Activated CD4-positive, alpha-beta T cell treated with anti-CD3 and anti-CD28 coated beads for 36 hours (primary cell): ENCODE measurements around the gene AASDH. TPM values are rescaled to one million over a fixed set of nuclear protein-coding genes. Genes with fewer than 3 reads are reported as not detected.

ENCODE experiments used
- ATAC-seq: fragments of 200-7000 bp; cut with Tn5 transposase; one replicate; pipeline ENCODE4 v1.10.0; 2021; ENCODE audit warnings: mild to moderate bottlenecking, moderate library complexity
- CTCF ChIA-PET: fragments of 350-600 bp; sonication (Branson Sonifier 250); formaldehyde crosslinking; loops from one replicate; lab custom pipeline; 2021; ENCODE audit warnings: antibody characterized with exemption; lab: Charles Lee
- POLR2A ChIA-PET: fragments of 350-600 bp; sonication (Branson Sonifier 250); formaldehyde crosslinking; loops from one replicate; lab custom pipeline; 2021; ENCODE audit warnings: antibody characterized with exemption, inconsistent platforms; lab: Charles Lee
- DNase-seq: peaks from one replicate; pipeline ENCODE4 v3.0.0-alpha.2; 2020
- H3K27ac Mint-ChIP-seq: one replicate; pipeline ENCODE4 v1.8.0; 2021; ENCODE audit warnings: mixed read lengths
- H3K27me3 Mint-ChIP-seq: one replicate; pipeline ENCODE4 v1.8.0; 2021; ENCODE audit warnings: mixed read lengths
- H3K36me3 Mint-ChIP-seq: one replicate; pipeline ENCODE4 v1.8.0; 2021; ENCODE audit warnings: low read depth, mixed read lengths
- H3K4me1 Mint-ChIP-seq: one replicate; pipeline ENCODE4 v1.8.0; 2021; ENCODE audit warnings: mixed read lengths
- H3K4me3 Mint-ChIP-seq: one replicate; pipeline ENCODE4 v1.8.0; 2021; ENCODE audit warnings: mild to moderate bottlenecking, moderate library complexity, mixed read lengths
- H3K9me3 Mint-ChIP-seq: one replicate; pipeline ENCODE4 v1.8.0; 2021; ENCODE audit warnings: low read depth, mixed read lengths
- intact Hi-C, 2 experiments: fragments of 100-400 bp; cut with DNase I in 1 of 2; cut with micrococcal nuclease in 1 of 2; formaldehyde crosslinking; loops; one replicate each; pipeline versions ENCODE4 v1.14.2 to v1.15.1; 2022 to 2024; cut with DNase I, micrococcal nuclease
- total RNA-seq, 2 experiments: library from RNA; stranded (reverse); gene quantifications; one replicate each; pipeline ENCODE4 v1.2.3, GENCODE V29; 2021

AASDH gene
- total RNA-seq, 2 experiments from 2014 or later = 13.3 to 16.4 TPM

GRCh38 chr4:56317749-56318148, 69.5 kb downstream of the AASDH start:
- peaks cover 2% of the 10 kb centered on the region for H3K4me1 Mint-ChIP-seq
- no peak overlapping the region for H3K4me3 Mint-ChIP-seq
- no peaks in the 10 kb centered on the region for H3K9me3 Mint-ChIP-seq
- no peak overlapping the region for H3K27ac Mint-ChIP-seq
- DNase-seq (no peak), ATAC-seq (no peak)
- intact Hi-C loops = no loop called here
- H3K27me3 Mint-ChIP-seq = peaks cover 2% of the 10 kb centered on the region
- CTCF ChIA-PET = no interaction called here
- no peaks in the 10 kb centered on the region for H3K36me3 Mint-ChIP-seq
- POLR2A ChIA-PET = no interaction called here

- CTCF ChIA-PET = interaction anchor here (1.0 kb wide), 1 partner anchor 160 kb away, joined by 3 read pairs; no protein-coding TSS in a partner anchor
These were observed 71.2 kb downstream of the AASDH start for GRCh38 chr4:56316011-56316650.

DNA sequence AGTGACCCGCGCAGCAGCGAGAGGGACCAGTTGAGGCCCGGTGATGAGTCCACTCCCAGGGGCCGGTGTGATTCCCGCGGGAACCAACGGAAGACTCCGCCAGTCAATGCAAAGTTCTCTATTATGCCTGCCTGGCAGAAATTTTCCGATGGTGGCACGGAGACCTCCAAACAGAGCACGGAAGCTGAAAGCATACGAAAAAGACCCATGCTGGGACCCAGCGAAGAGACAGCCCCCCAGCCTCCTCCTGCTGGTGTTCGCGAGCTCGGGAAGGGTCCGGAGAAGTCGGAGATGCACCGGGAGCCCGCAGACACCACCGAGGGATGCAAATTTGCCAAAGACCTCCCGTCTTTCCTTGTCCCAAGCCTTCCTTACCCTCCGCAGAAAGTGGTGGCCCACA, 71.7 kb downstream of the AASDH start:
- intact Hi-C loops = no loop called here
- Mint-ChIP-seq H3K27ac (no peak overlapping the region), H3K9me3 (no peaks in the 10 kb centered on the region), H3K27me3 (peaks cover 2% of the 10 kb centered on the region), H3K4me3 (no peak overlapping the region), H3K4me1 (no peaks in the 10 kb centered on the region), H3K36me3 (no peaks in the 10 kb centered on the region)
- CTCF ChIA-PET = no interaction called here
- DNase-seq (no peak), ATAC-seq (no peak)
- POLR2A ChIA-PET = no interaction called here

More at GRCh38 chr4:56316011-56316650, 71.2 kb downstream of the AASDH start:
- Mint-ChIP-seq H3K27me3 (peaks cover 2% of the 10 kb centered on the region), H3K36me3 (no peaks in the 10 kb centered on the region), H3K27ac (no peak overlapping the region), H3K9me3 (no peaks in the 10 kb centered on the region), H3K4me3 (no peak overlapping the region), H3K4me1 (no peaks in the 10 kb centered on the region)
- ATAC-seq (no peak), DNase-seq (no peak)
- POLR2A ChIA-PET = no interaction called here
- intact Hi-C loops = no loop called here

DNA sequence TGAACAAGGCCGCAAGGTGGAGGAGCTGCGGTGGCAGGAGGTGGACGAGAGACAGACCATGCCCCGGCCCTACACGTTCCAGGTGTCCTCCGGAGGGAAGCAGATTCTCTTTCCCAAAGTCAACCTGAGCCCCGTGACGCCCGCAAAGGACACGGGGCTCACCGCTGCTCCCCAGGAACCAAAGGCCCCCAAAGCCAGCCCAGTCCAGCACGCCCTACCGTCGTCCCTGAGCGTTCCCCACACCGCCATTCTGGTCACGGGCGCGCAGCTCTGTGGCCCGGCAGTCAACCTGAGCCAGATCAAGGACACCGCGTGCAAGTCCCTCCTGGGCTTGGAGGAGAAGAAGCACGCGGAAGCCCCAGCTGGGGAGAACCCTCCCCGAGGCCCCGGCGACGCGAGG, 72.2 kb downstream of the AASDH start:
- CTCF ChIA-PET = no interaction called here
- POLR2A ChIA-PET = no interaction called here
- no peaks in the 10 kb centered on the region for H3K9me3 Mint-ChIP-seq
- ATAC-seq (no peak), DNase-seq (no peak)
- H3K27ac Mint-ChIP-seq = no peak overlapping the region
- no peaks in the 10 kb centered on the region for H3K36me3 Mint-ChIP-seq
- peaks cover 2% of the 10 kb centered on the region for H3K27me3 Mint-ChIP-seq
- H3K4me1 Mint-ChIP-seq = no peaks in the 10 kb centered on the region
- intact Hi-C loops = no loop called here
- H3K4me3 Mint-ChIP-seq = no peak overlapping the region

DNA sequence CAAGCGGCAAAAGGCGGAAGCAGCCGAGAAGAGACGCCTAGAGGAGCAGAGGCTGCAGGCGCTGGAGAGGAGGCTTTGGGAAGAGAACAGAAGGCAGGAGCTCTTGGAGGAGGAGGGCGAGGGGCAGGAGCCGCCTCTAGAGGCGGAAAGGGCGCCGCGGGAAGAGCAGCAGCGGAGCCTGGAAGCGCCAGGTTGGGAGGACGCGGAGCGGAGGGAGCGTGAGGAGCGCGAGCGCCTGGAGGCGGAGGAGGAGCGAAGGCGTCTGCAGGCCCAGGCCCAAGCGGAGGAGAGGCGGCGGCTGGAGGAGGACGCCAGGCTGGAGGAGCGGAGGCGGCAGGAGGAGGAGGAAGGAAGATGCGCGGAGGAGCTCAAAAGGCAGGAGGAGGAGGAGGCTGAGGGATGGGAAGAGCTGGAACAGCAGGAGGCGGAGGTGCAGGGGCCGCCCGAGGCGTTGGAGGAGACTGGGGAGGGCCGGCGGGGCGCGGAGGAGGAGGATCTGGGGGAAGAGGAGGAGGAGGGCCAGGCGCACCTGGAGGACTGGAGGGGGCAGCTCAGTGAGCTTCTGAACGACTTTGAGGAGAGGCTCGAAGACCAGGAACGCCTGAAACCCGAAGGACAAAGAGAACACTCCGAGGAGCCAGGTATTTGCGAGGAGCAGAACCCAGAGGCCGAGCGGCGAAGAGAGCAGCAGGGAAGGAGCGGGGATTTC, 72.9 kb downstream of the AASDH start:
- H3K27ac Mint-ChIP-seq = no peak overlapping the region
- H3K9me3 Mint-ChIP-seq = no peaks in the 10 kb centered on the region
- ChIA-PET POLR2A (no interaction called here), CTCF (no interaction called here)
- intact Hi-C loops = no loop called here
- ATAC-seq (no peak), DNase-seq (no peak)
- H3K36me3 Mint-ChIP-seq = no peaks in the 10 kb centered on the region
- no peak overlapping the region for H3K4me3 Mint-ChIP-seq
- no peaks in the 10 kb centered on the region for H3K4me1 Mint-ChIP-seq
- H3K27me3 Mint-ChIP-seq = peaks cover 2% of the 10 kb centered on the region

GRCh38 chr4:56313132-56313531, 74.2 kb downstream of the AASDH start:
- DNase-seq (no peak), ATAC-seq (no peak)
- H3K27me3 Mint-ChIP-seq = no peaks in the 10 kb centered on the region
- no peak overlapping the region for H3K27ac Mint-ChIP-seq
- no peaks in the 10 kb centered on the region for H3K4me1 Mint-ChIP-seq
- intact Hi-C loops = no loop called here
- CTCF ChIA-PET = interaction anchor here (0.5 kb wide), 1 partner anchor 9 kb away, joined by 3 read pairs; no protein-coding TSS in a partner anchor
- POLR2A ChIA-PET = no interaction called here
- H3K4me3 Mint-ChIP-seq = no peak overlapping the region
- H3K36me3 Mint-ChIP-seq = no peaks in the 10 kb centered on the region
- H3K9me3 Mint-ChIP-seq = no peaks in the 10 kb centered on the region

- ChIA-PET CTCF (interaction anchor here (1.4 kb wide), 1 partner anchor 11 kb away, joined by 5 read pairs; no protein-coding TSS in a partner anchor), POLR2A (no interaction called here)
- H3K27me3 Mint-ChIP-seq = no peaks in the 10 kb centered on the region
- intact Hi-C loops = no loop called here
- DNase-seq = no peak
- no peak for ATAC-seq
- H3K9me3 Mint-ChIP-seq = no peaks in the 10 kb centered on the region
- H3K4me3 Mint-ChIP-seq = no peak overlapping the region
- no peaks in the 10 kb centered on the region for H3K4me1 Mint-ChIP-seq
- no peaks in the 10 kb centered on the region for H3K36me3 Mint-ChIP-seq
- no peak overlapping the region for H3K27ac Mint-ChIP-seq
These were observed 75.9 kb downstream of the AASDH start for GRCh38 chr4:56311299-56311975.

DNA sequence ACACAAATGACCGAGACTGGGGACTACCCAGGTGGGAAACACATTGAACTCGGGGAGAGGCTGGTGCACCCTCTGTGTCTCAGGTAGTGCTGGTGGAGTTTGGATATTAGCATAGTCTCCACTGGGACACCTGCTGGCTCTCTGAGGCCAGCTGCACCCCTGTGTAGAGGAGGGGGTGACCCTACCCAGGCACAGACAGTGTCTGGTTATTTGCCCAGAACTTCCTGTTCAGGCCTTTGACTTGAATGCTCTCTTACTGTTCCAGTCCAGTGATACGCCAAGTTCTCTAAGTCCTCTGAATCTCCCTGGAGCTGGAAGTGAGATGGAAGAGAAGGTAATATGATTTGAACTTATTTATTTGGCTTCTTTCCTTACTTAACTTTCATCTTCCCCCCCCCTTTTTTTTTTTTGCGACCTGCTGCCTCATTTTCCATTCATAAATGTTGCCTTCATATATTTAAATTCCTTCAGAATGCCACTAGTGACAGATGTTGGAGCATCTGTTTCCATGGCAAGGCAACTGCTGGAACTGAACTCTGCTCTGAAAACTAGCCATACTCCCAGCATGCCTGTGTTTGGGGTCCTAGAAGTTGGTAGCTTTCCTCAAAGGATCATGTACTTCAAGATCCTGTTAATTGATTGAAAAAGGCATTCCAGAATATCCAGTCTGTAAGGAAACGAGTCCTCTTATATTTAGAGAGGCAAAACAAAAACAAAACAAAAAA, 76.7 kb downstream of the AASDH start:
- POLR2A ChIA-PET = no interaction called here
- H3K27me3 Mint-ChIP-seq = no peaks in the 10 kb centered on the region
- H3K36me3 Mint-ChIP-seq = no peaks in the 10 kb centered on the region
- H3K9me3 Mint-ChIP-seq = no peaks in the 10 kb centered on the region
- CTCF ChIA-PET = interaction anchor here (0.6 to 1.4 kb wide), 2 partner anchors 10 to 696 kb away, joined by 3 to 5 read pairs; no protein-coding TSS in a partner anchor
- H3K27ac Mint-ChIP-seq = no peak overlapping the region
- no peak for DNase-seq
- ATAC-seq = no peak
- intact Hi-C loops = no loop called here
- no peak overlapping the region for H3K4me3 Mint-ChIP-seq
- no peaks in the 10 kb centered on the region for H3K4me1 Mint-ChIP-seq

DNA sequence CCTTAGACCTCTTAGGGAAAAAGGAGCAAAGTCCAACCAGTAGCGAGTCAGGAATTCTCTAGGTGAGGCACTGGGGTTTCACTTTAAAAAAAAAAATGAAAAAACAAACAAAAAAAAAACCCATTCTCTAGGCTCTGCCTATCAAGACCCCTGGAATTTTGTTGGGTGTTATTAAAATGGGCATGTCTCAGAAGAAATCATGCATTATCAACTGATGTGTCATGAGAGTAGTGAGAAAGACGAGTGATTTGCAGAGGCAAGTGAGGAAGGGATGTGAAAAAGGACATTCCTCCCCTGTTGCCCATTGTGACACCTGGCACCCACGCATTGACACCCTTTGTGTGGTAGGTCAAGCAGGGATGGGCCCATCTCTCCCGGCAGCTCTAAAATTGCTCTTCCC, 78.9 kb downstream of the AASDH start:
- Mint-ChIP-seq H3K36me3 (no peaks in the 10 kb centered on the region), H3K4me1 (no peaks in the 10 kb centered on the region), H3K4me3 (no peak overlapping the region), H3K27ac (no peak overlapping the region), H3K9me3 (no peaks in the 10 kb centered on the region), H3K27me3 (no peaks in the 10 kb centered on the region)
- CTCF ChIA-PET = interaction anchor here (1.2 kb wide), 1 partner anchor 9 kb away, joined by 3 read pairs; no protein-coding TSS in a partner anchor
- ATAC-seq (no peak), DNase-seq (no peak)
- intact Hi-C loops = loop anchor here in 1 of 2 experiments (10.0 kb wide), 1 partner anchor 114 kb away; no protein-coding TSS in a partner anchor
- POLR2A ChIA-PET = no interaction called here

- DNase-seq (no peak), ATAC-seq (no peak)
- intact Hi-C loops = loop anchor here in 1 of 2 experiments (10.0 kb wide), 1 partner anchor 113 kb away; no protein-coding TSS in a partner anchor
- CTCF ChIA-PET = interaction anchor here (1.2 kb wide), 1 partner anchor 8 kb away, joined by 3 read pairs; no protein-coding TSS in a partner anchor
- H3K4me1 Mint-ChIP-seq = no peaks in the 10 kb centered on the region
- no peak overlapping the region for H3K4me3 Mint-ChIP-seq
- POLR2A ChIA-PET = interaction anchor here (0.6 kb wide), 1 partner anchor 334 kb away, joined by 3 read pairs; no protein-coding TSS in a partner anchor
- H3K9me3 Mint-ChIP-seq = no peaks in the 10 kb centered on the region
- H3K27ac Mint-ChIP-seq = no peak overlapping the region
- no peaks in the 10 kb centered on the region for H3K36me3 Mint-ChIP-seq
- no peaks in the 10 kb centered on the region for H3K27me3 Mint-ChIP-seq
These were observed 79.9 kb downstream of the AASDH start for GRCh38 chr4:56307423-56307822.

- ChIA-PET POLR2A (no interaction called here), CTCF (no interaction called here)
- Mint-ChIP-seq H3K4me3 (no peak overlapping the region), H3K36me3 (no peaks in the 10 kb centered on the region), H3K9me3 (no peaks in the 10 kb centered on the region), H3K27me3 (no peaks in the 10 kb centered on the region), H3K4me1 (peaks cover 9% of the 10 kb centered on the region), H3K27ac (no peak overlapping the region)
- ATAC-seq = no peak
- intact Hi-C loops = loop anchor here in 1 of 2 experiments (10.0 kb wide), 1 partner anchor 111 kb away; no protein-coding TSS in a partner anchor
- DNase-seq = no peak
These were observed 81.9 kb downstream of the AASDH start for GRCh38 chr4:56305390-56305789.
